ENCODE results near the gene MACF1.

Gene MACF1

GRCh38 chr1:39397487-39397886 is 193.0 kb downstream of the MACF1 start:
- DNase-seq: no peak

- peak; percentile 78 to 98 for DNase-seq
Measured at GRCh38 chr1:39398278-39399021, 194.0 kb downstream of the MACF1 start.

DNA sequence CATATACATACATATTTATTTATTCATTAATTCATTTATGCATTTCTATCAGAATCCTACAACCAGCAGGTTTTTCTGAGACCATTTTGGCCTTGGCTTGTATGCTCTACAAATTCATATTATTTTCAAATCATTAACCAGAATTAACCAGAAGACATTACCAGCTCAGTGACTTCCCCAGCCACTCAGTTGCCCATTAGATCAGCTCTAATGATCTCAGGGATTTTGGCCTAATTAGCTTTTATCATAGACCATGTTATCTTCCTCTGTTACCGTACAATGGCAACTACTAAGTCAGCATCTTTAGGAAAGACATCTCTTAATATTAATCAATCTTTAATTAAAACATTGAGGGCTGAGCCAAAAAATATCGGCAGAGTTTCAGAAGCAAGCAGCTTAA is 196.6 kb downstream of the MACF1 start:
- no peak for DNase-seq

DNA sequence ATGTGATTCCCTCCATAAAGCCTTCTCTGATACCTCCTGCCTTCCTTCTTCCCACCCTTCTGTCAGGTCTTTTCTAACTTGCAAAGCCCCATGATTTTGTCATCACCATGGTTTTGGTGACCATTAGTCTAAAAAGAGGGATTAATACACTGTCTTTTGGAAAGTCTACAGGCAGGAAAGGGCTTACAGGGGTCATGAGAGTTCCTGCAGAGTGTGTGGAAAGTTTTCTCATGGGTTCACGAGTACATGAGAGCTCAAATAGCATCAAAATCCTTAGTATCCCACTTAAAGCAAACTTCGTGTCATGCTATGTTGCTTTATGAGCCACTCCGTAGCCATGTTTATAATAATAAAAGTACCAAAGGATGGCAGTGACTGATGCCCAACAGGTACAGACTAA is 200.4 kb downstream of the MACF1 start:
- no peak for DNase-seq

- DNase-seq: no peak
Measured at GRCh38 chr1:39405358-39405757, 200.9 kb downstream of the MACF1 start.

GRCh38 chr1:39406533-39407450 is 202.3 kb downstream of the MACF1 start:
- peak in 1 of 2 experiments; percentile 50 for DNase-seq

DNA sequence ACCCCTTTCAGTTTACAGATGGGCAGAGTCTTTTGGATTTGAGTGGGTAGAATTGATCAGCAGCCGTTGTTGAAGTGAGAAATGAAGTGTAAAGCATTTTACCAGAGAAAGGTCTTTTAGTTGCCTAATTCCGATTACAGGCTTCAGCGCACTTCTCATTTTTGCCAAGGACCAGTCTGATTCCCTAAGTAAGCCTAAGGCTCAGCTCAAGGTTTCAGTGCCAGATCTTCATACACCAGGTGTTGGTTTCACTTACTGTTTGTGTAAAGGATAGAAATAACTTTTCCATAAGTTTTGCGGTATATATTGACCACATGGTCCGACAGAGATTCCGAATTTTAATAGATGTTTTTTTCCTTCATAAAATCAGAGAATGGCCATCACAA is 203.0 kb downstream of the MACF1 start:
- DNase-seq: no peak

GRCh38 chr1:39407896-39408640 is 203.6 kb downstream of the MACF1 start:
- DNase-seq: peak in 1 of 2 experiments; percentile 61

- DNase-seq: peak; percentile 75 to 88
Measured at GRCh38 chr1:39408641-39409054, 204.2 kb downstream of the MACF1 start.

- no peak for DNase-seq
Measured at GRCh38 chr1:39409055-39409816, 204.7 kb downstream of the MACF1 start.

DNA sequence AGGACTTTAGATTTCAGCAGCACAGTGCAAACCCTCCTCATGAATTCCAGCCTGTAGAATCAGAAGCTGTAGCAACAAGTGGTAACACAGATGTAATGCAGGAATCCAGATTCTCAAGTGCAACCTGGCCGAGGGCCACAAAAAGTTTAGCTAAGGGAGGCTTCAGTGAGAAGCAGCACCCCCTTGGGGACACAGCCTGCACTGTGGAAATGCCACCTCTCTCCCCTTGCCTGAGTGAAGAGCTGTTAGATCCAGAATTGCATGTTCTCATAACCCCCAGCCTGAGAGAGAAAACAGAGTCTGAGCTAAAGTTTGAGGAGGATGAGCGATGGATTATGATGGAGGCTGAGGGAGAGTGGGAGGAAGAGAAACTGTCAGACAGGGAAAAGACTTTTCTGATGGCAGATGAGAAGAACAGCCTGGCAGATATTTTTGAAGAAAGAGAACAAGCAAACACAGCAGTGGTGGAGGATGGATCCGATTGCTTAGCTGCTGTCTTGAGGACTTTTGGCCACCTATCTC is 206.5 kb downstream of the MACF1 start:
- peak; percentile 41 to 73 for DNase-seq

DNA sequence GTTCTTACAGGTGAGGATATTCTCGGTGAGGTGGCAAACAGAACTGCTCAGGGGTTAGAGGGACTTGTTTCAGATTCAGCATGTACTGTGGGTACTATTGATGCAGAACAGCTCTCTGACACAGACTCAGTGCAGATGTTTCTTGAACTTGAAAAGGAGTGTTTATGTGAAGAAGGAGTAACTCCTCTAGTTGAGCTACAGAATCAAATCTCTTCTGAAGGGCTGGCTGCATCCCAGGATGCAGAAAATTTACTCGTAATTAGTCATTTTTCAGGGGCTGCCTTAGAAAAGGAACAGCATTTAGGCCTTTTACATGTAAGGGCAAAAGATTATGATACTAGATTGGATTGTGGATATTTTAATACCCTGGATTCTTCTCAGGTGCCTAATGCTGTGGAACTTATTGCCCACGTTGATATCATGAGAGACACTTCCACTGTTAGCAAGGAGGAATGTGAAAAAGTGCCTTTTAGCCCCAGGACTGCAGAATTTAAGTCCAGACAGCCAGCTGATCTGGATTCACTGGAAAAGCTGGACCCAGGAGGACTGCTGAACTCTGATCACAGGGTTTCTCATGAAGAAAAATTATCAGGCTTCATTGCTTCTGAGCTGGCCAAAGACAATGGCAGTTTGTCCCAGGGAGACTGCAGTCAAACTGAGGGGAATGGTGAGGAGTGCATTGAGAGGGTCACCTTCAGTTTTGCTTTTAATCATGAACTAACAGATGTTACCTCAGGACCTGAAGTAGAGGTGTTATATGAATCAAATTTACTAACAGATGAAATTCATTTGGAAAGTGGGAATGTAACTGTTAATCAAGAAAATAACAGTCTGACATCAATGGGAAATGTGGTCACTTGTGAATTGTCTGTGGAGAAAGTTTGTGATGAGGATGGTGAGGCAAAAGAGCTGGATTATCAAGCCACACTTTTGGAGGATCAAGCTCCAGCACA is 207.3 kb downstream of the MACF1 start:
- DNase-seq: no peak

DNA sequence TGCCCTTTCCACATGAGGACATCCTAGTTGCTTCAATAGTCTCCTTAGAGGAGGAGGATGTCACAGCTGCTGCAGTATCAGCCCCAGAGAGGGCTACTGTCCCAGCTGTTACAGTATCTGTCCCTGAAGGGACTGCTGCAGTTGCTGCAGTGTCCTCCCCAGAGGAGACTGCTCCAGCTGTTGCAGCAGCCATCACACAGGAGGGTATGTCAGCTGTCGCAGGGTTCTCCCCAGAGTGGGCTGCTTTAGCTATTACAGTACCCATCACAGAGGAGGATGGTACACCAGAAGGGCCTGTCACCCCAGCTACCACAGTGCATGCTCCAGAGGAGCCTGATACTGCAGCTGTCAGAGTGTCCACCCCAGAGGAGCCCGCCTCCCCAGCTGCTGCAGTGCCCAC is 208.4 kb downstream of the MACF1 start:
- DNase-seq: no peak

GRCh38 chr1:39413902-39414528 is 209.5 kb downstream of the MACF1 start:
- DNase-seq: no peak

DNA sequence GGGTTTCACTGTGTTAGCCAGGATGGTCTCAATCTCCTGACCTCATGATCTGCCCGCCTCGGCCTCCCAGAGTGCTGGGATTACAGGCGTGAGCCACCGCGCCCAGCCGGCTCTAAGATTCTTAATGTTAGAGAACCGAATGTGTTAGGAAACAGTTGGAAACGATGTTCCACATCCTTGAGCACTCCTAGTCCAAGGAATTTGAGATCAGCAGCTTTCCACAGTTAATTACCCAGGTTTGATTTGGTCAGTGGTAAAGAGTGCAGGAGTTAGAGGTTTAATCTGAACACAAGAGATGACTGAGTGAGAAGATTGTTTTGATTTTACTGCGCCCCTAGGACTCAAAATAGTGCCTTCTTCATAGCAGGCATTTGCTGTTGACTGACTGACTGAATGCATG is 211.1 kb downstream of the MACF1 start:
- no peak for DNase-seq

DNA sequence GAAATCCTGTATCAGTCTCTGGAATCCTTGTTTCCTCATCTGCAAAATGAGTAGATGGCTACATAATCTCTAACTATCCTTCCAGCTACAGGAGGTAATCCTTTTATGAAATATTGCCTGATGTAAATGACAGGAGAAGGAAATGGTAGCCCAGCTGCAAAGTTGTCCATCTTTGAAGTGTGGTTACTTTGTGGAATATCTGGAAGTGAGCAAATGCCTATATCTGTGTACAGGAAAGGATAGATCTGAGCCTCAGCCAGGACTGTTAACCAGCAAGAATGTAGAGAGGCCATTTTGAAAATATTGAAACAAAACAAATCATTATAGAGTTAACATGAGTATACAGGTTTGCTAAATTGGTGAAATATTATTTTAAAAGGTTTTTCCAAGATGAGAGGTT is 212.1 kb downstream of the MACF1 start:
- DNase-seq: no peak

GRCh38 chr1:39418236-39418635 is 213.7 kb downstream of the MACF1 start:
- no peak for DNase-seq

DNA sequence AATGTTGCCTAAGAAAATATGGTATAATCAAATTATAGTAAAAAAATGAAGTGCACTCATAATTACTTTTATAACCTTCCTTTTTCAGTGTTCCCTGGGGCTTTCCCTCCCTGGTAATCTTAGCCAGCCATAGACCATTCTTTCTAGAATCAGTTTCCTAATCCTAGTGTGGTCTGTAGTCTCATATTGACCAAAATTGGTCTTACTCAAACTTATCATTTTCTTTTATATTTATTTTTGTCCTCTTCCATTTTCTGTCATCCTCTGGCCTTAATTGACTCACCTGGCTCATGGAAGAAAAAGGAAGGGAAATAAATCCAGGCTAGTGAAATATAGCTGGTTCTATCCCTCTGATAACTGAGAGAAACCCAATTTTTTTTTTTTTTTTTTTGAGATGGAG is 216.0 kb downstream of the MACF1 start:
- no peak for DNase-seq

DNA sequence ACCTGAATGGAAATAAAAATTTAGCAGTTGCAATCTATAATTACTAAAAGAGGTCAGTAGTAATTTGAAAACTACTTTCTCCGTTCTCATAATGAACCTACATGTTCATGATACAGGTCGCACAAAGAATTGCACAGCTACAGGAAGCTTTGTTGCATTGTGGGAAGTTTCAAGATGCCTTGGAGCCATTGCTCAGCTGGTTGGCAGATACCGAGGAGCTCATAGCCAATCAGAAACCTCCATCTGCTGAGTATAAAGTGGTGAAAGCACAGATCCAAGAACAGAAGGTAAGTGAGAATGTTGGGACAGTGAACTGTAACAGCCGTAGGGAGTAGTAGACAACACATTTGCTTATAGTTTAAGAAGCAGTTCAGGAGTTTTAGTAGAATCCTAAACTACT is 218.1 kb downstream of the MACF1 start:
- DNase-seq: no peak

DNA sequence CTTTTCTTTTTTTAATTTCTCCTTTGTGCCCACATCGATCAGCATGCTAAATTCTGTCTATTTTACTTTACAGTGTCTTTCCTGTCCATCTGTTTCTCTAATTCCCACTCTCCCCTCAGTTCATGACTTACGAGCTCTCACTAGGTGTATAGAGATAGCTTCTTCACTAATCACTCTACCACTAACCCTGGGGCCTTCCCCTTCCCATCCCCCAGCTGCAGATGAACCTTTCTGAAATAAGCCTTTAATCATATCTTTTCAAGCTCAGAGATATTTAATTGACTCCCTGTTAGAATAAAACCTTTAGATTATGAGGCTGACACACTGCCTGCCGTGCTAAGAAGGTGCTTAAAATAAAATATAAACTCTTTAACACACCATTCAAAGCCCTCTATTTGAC is 220.7 kb downstream of the MACF1 start:
- no peak for DNase-seq

GRCh38 chr1:39425634-39426033 is 221.1 kb downstream of the MACF1 start:
- DNase-seq: no peak

Data from SW 1271 (cell line).